MM.1S (cell line): ENCODE measurements around the gene GMPR2.
A peak's percentile ranks its signal among the peaks of the same experiment; 100 is the strongest.

Experiments
- DNase-seq: peaks from one replicate; pipeline ENCODE4 v3.0.0-alpha.2; 2015
- H2AFZ ChIP-seq: fragments of 300-600 bp; sonication (generic); 2 replicates; pipeline ENCODE4 v1.6.0; 2016; ENCODE audit warnings: antibody characterized with exemption, low read length
- H3F3A ChIP-seq: fragments of 300-600 bp; sonication (generic); 2 replicates; pipeline ENCODE4 v1.6.1; 2016; ENCODE audit warnings: mild to moderate bottlenecking, antibody characterized with exemption, low read length, moderate library complexity, mixed read lengths; ENCODE audit not compliant: insufficient read depth
- H3K27ac ChIP-seq: fragments of 300-600 bp; sonication (generic); 2 replicates; pipeline ENCODE4 v1.5.1; 2016; ENCODE audit warnings: mild to moderate bottlenecking, low read length
- H3K27me3 ChIP-seq: fragments of 300-600 bp; sonication (generic); replicated peaks from 2 replicates; pipeline ENCODE4 v1.6.0; 2016; ENCODE audit warnings: low read length; ENCODE audit not compliant: insufficient read depth
- H3K36me3 ChIP-seq: fragments of 300-600 bp; sonication (generic); replicated peaks from 2 replicates; pipeline ENCODE4 v1.6.1; 2016; ENCODE audit warnings: mild to moderate bottlenecking, low read length, mixed read lengths; ENCODE audit not compliant: insufficient read depth
- H3K4me1 ChIP-seq: fragments of 300-600 bp; sonication (generic); 2 replicates; pipeline ENCODE4 v1.6.1; 2016; ENCODE audit warnings: low read length, mixed read lengths
- H3K4me2 ChIP-seq: fragments of 300-600 bp; sonication (generic); 2 replicates; pipeline ENCODE4 v1.6.0; 2016; ENCODE audit warnings: low read depth, low read length
- H3K4me3 ChIP-seq: fragments of 300-600 bp; sonication (generic); 2 replicates; pipeline ENCODE4 v1.5.1; 2016; ENCODE audit warnings: low read length, mixed read lengths
- H3K79me2 ChIP-seq: fragments of 300-600 bp; sonication (generic); 2 replicates; pipeline ENCODE4 v1.6.1; 2016; ENCODE audit warnings: mixed run types, low read length, mixed read lengths
- H3K9ac ChIP-seq: fragments of 300-600 bp; sonication (generic); 2 replicates; pipeline ENCODE4 v1.6.1; 2016; ENCODE audit warnings: low read length, mixed read lengths
- H3K9me2 ChIP-seq: fragments of 300-600 bp; sonication (generic); replicated peaks from 2 replicates; pipeline ENCODE4 v1.6.1; 2016; ENCODE audit warnings: mild to moderate bottlenecking, low read length, mixed read lengths; ENCODE audit not compliant: insufficient read depth
- H3K9me3 ChIP-seq: fragments of 300-600 bp; sonication (generic); replicated peaks from 2 replicates; pipeline ENCODE4 v1.6.1; 2016; ENCODE audit warnings: mild to moderate bottlenecking, low read length, mixed read lengths; ENCODE audit not compliant: insufficient read depth
- H4K20me1 ChIP-seq: fragments of 300-600 bp; sonication (generic); 2 replicates; pipeline ENCODE4 v1.6.1; 2016; ENCODE audit warnings: mild to moderate bottlenecking, low read length, moderate library complexity, mixed read lengths; ENCODE audit not compliant: insufficient read depth
- EZH2 ChIP-seq: fragments of 300-600 bp; sonication (generic); optimal IDR thresholded peaks from 2 replicates; pipeline ENCODE3; 2017; ENCODE audit warnings: low read depth, mild to moderate bottlenecking, antibody characterized with exemption, low read length, mixed read lengths
- EZH2phosphoT487 ChIP-seq: fragments of 300-600 bp; sonication (generic); IDR thresholded peaks from 2 replicates; pipeline ENCODE4 v1.6.1; 2018; ENCODE audit warnings: antibody characterized with exemption, low read length
- TF ChIP-seq, protein P1 (sequence below): fragments of 300-600 bp; sonication (generic); IDR thresholded peaks from 2 replicates; pipeline ENCODE4 v1.5.1; 2016; ENCODE audit warnings: antibody characterized with exemption, low read length, mixed read lengths

GMPR2 gene

DNA sequence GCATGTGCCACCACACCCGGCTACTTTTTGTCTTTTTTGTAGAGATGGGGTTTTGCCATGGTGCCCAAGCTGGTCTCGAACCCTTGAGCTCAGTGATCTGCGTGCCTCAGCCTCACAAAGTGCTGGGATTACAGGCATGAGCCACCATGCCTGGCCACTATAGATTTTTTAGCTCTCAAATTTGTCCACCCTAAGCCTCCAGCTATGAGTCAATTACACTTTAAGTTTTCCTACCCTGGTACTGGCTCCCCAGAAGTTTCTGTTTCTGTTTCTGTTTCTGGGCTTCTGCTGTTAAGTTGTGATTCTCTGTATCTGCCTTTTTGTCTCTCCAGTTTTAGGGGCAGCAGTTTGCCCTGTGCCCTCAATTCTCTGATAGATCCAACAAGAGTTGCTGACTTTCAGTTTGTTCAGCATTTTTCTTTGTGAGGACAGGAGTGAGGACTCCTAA is 14.1 kb downstream of the GMPR2 start:
- H3K27me3 ChIP-seq = no peaks in the 10 kb centered on the region
- H3K9me3 ChIP-seq = no peaks in the 10 kb centered on the region
- no peaks in the 10 kb centered on the region for H3K36me3 ChIP-seq
- TF ChIP-seq EZH2phosphoT487 (no peak), EZH2 (no peak)
- TF ChIP-seq, protein P1, sequence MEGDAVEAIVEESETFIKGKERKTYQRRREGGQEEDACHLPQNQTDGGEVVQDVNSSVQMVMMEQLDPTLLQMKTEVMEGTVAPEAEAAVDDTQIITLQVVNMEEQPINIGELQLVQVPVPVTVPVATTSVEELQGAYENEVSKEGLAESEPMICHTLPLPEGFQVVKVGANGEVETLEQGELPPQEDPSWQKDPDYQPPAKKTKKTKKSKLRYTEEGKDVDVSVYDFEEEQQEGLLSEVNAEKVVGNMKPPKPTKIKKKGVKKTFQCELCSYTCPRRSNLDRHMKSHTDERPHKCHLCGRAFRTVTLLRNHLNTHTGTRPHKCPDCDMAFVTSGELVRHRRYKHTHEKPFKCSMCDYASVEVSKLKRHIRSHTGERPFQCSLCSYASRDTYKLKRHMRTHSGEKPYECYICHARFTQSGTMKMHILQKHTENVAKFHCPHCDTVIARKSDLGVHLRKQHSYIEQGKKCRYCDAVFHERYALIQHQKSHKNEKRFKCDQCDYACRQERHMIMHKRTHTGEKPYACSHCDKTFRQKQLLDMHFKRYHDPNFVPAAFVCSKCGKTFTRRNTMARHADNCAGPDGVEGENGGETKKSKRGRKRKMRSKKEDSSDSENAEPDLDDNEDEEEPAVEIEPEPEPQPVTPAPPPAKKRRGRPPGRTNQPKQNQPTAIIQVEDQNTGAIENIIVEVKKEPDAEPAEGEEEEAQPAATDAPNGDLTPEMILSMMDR = no peak
- peak; percentile 70 for DNase-seq
- no peak overlapping the region for H2AFZ ChIP-seq
- H3F3A ChIP-seq = peaks cover 21% of the 10 kb centered on the region; the same call in 1 of the 2 replicates
- peak overlapping the region; percentile 25; the same call in 1 of the 2 replicates for H3K4me3 ChIP-seq
- H3K79me2 ChIP-seq = peaks cover 3% of the 10 kb centered on the region; the same call in 1 of the 2 replicates
- H3K9ac ChIP-seq = peak overlapping the region; percentile 62
- no peaks in the 10 kb centered on the region for H3K9me2 ChIP-seq
- H3K4me1 ChIP-seq = peaks cover 6% of the 10 kb centered on the region; the same call in 1 of the 2 replicates
- no peaks in the 10 kb centered on the region for H4K20me1 ChIP-seq
- peak overlapping the region; percentile 84 for H3K27ac ChIP-seq
- H3K4me2 ChIP-seq = peak overlapping the region; percentile 57; the same call in 1 of the 2 replicates

DNA sequence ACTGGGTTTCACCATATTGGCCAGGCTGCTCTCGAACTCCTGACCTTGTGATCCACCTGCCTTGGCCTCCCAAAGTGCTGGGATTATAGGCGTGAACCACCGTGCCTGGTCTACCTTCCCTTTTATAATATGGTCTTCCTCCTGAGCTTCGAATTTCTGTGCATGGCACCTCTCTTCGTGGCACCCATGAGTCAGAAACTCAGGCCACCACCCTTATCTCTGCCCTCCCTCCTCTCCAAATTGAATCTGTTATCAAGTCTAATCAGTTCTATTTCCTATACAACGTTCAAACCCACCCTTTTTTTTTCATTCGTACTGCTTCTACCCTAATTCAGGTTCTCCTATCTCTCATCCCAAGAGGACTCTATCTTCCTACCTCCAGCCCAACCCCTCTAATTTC is 14.7 kb downstream of the GMPR2 start:
- H3K4me2 ChIP-seq = peak overlapping the region; percentile 57; the same call in 1 of the 2 replicates
- H3K27ac ChIP-seq = peak overlapping the region; percentile 84; the same call in 1 of the 2 replicates
- H4K20me1 ChIP-seq = no peaks in the 10 kb centered on the region
- H2AFZ ChIP-seq = no peak overlapping the region
- no peak for TF ChIP-seq EZH2
- TF ChIP-seq, protein P1 = no peak
- no peak for TF ChIP-seq EZH2phosphoT487
- no peak for DNase-seq
- no peaks in the 10 kb centered on the region for H3K36me3 ChIP-seq
- H3K9me3 ChIP-seq = no peaks in the 10 kb centered on the region
- H3K79me2 ChIP-seq = no peaks in the 10 kb centered on the region
- peaks cover 21% of the 10 kb centered on the region; the same call in 1 of the 2 replicates for H3F3A ChIP-seq
- peak overlapping the region; percentile 62; the same call in 1 of the 2 replicates for H3K9ac ChIP-seq
- no peak overlapping the region for H3K4me3 ChIP-seq
- H3K27me3 ChIP-seq = no peaks in the 10 kb centered on the region
- H3K4me1 ChIP-seq = peaks cover 6% of the 10 kb centered on the region; the same call in 1 of the 2 replicates
- no peaks in the 10 kb centered on the region for H3K9me2 ChIP-seq

DNA sequence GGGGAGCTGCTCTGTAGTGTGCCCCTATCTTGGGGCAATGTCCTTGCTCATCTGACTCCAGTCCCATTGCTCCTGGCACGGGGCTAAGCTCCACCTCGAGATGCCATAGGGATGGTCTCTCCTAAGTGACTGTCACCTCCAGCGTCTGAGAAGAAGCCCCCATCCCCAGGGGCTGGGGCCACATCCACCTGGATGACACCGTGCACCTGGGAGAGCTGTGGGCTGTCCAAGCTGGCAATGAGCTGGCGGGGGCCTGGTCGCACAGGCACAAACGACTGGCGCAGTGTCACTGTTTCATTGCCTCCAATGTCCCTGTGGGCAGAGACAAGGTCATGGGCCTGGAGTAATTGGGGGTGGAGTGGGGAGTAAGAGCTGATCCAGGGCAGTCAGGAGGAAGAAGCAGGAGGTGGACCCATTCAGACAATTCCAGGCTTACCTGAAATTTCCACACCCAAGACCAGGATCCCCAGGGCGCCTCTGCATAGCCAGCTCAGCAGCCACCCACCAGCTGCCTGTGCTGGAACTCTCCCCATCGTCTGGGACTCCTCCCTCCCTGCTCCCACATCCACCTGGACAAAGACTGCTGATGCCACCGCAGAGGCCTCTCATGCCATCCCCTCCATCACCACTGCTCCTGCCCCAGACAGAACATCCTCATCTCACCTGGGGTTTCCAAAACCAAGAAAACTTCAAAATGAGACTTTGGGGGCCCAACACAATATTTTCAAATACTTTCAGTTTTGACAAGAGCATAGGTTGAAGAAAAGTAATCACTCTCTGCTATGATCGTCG is 16.7 kb downstream of the GMPR2 start:
- H3F3A ChIP-seq = peaks cover 10% of the 10 kb centered on the region; the same call in 1 of the 2 replicates
- TF ChIP-seq, protein P1 = no peak
- no peak for TF ChIP-seq EZH2
- TF ChIP-seq EZH2phosphoT487 = no peak
- no peak overlapping the region for H3K9ac ChIP-seq
- no peaks in the 10 kb centered on the region for H3K36me3 ChIP-seq
- H3K4me2 ChIP-seq = no peak overlapping the region
- no peak for DNase-seq
- H3K27ac ChIP-seq = no peak overlapping the region
- H3K4me1 ChIP-seq = no peaks in the 10 kb centered on the region
- no peaks in the 10 kb centered on the region for H3K9me3 ChIP-seq
- H3K9me2 ChIP-seq = no peaks in the 10 kb centered on the region
- H3K79me2 ChIP-seq = no peaks in the 10 kb centered on the region
- H2AFZ ChIP-seq = no peak overlapping the region
- H3K27me3 ChIP-seq = no peaks in the 10 kb centered on the region
- H4K20me1 ChIP-seq = no peaks in the 10 kb centered on the region
- no peak overlapping the region for H3K4me3 ChIP-seq
